C4-2B (cell line): ENCODE results near the gene CADPS2.

Experiments used
- ZFX ChIP-seq: fragments of 450-650 bp; IDR thresholded peaks from 2 replicates; pipeline ENCODE4 v1.6.1; 2017
- TF ChIP-seq, protein P1 (sequence below): fragments of 450-650 bp; conservative IDR thresholded peaks from 2 replicates; pipeline ENCODE4 v1.5.1; 2017; ENCODE audit warnings: mild to moderate bottlenecking

DNA sequence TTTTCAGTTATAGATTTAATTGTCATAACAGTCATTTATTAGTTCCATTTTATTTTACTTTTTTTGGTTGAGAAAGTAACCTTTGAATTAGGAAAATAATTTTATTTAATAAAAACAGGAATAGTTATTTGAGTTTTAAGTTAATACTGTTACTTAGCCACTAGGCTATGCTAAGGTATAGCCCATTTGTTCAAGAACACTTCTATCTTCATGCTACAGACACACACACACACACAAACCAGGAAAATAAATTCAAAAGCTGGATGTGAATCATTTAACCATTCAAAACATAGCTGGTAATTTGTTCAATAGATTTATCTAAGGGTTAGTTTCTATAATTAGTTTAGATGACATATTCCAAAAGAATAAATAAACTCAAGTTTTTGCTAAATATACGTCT, 335.7 kb downstream of the CADPS2 start:
- TF ChIP-seq, protein P1, sequence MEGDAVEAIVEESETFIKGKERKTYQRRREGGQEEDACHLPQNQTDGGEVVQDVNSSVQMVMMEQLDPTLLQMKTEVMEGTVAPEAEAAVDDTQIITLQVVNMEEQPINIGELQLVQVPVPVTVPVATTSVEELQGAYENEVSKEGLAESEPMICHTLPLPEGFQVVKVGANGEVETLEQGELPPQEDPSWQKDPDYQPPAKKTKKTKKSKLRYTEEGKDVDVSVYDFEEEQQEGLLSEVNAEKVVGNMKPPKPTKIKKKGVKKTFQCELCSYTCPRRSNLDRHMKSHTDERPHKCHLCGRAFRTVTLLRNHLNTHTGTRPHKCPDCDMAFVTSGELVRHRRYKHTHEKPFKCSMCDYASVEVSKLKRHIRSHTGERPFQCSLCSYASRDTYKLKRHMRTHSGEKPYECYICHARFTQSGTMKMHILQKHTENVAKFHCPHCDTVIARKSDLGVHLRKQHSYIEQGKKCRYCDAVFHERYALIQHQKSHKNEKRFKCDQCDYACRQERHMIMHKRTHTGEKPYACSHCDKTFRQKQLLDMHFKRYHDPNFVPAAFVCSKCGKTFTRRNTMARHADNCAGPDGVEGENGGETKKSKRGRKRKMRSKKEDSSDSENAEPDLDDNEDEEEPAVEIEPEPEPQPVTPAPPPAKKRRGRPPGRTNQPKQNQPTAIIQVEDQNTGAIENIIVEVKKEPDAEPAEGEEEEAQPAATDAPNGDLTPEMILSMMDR = peak; percentile 60
- TF ChIP-seq ZFX = no peak
